ENCODE results near the gene ABHD2.
A peak's percentile ranks its signal among the peaks of the same experiment; 100 is the strongest.

The ABHD2 gene

GRCh38 chr15:89163271-89164055, 75.2 kb downstream of the ABHD2 start:
- DNase-seq (ENCODE audit: insufficient read length, low spot score) (no peak), FAIRE-seq (no peak)
- TF ChIP-seq CTCF (IDR thresholded peaks at IDR 0.05; ENCODE audit: insufficient read depth, missing control alignments): no peak

GRCh38 chr15:89164712-89165211, 76.5 kb downstream of the ABHD2 start:
- DNase-seq (ENCODE audit: insufficient read length, low spot score) (no peak), FAIRE-seq (no peak)
- no peak for TF ChIP-seq CTCF (IDR thresholded peaks at IDR 0.05; ENCODE audit: insufficient read depth, missing control alignments)

GRCh38 chr15:89165677-89166076, 77.4 kb downstream of the ABHD2 start:
- DNase-seq (ENCODE audit: insufficient read length, low spot score) (no peak), FAIRE-seq (no peak)
- no peak for TF ChIP-seq CTCF (IDR thresholded peaks at IDR 0.05; ENCODE audit: insufficient read depth, missing control alignments)

- FAIRE-seq (no peak), DNase-seq (ENCODE audit: insufficient read length, low spot score) (no peak)
- no peak for TF ChIP-seq CTCF (IDR thresholded peaks at IDR 0.05; ENCODE audit: insufficient read depth, missing control alignments)
These were observed 79.3 kb downstream of the ABHD2 start for GRCh38 chr15:89167267-89168176.

- no peak for TF ChIP-seq CTCF (IDR thresholded peaks at IDR 0.05; ENCODE audit: insufficient read depth, missing control alignments)
- DNase-seq (ENCODE audit: insufficient read length, low spot score): peak; percentile 43
- FAIRE-seq: no peak
These were observed 80.1 kb downstream of the ABHD2 start for GRCh38 chr15:89168316-89168833.

GRCh38 chr15:89170364-89170763, 82.1 kb downstream of the ABHD2 start:
- FAIRE-seq: no peak
- no peak for DNase-seq (ENCODE audit: insufficient read length, low spot score)
- no peak for TF ChIP-seq CTCF (IDR thresholded peaks at IDR 0.05; ENCODE audit: insufficient read depth, missing control alignments)
